ENCODE measurements around the gene PHACTR3. TPM values are rescaled to one million over a fixed set of nuclear protein-coding genes. Genes with fewer than 3 reads are reported as not detected.
A peak's percentile ranks its signal among the peaks of the same experiment; 100 is the strongest.

PHACTR3 gene
- total RNA-seq, 6 donors from 2014 or later, result 5.5 to 30.8 (median 11.4) TPM

DNA sequence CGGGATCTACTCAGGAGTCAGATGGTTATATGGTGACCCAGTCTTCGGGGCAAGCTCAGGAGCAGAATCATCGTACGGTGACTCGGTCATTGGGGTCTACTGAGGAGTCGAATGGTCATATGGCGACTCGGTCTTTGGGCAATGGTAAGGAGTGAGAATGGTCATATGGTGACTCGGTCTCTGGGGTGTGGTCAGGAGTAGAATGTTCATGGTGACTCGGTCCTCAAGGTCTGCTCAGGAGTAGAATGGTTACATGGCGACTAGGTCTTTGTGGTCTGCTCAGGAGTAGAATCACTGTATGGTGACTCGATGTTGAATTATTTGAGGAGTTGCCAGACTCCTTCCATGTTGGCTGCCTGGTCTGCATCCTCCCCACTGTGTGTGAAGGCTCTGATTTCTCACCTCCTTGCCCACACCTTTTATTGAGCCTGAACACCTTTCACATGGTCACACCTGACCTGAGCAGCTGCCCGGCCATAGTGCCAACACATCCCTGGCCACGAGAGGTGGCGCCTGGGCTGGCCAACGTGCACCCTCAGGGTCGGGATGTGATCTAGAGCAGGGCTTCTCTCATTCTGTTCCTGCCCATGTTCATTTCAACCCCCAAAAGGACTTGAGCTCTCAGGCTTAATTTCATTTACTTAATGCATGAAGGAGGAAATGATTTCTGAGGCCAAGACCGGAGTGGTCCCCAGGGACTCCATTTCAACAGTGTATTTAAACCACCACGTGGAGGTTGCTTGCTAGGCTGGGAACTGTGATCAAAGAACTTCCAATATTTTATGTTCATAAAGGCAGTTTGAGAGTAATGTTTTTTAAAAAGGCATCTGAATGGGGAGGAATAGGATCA is 119.5 kb downstream of the PHACTR3 start:
- Histone ChIP-seq H3K27ac (no peak overlapping the region), H3K27me3 (no peaks in the 10 kb centered on the region), H3K4me3 (no peak overlapping the region), H3K4me1 (peaks cover 9 to 13% (median 11%) of the 10 kb centered on the region in 4 donors), H3K9me3 (no peaks in the 10 kb centered on the region), H3K36me3 (no peaks in the 10 kb centered on the region)
- no peak for DNase-seq
- peak in 1 of 2 donors; percentile 20 for ATAC-seq (ENCODE audit: low FRiP score in 2 of 2)
- 80 to 82% methylated on average over 16 to 19 of the region's 19 CpGs for WGBS, 2 donors
- TF ChIP-seq POLR2AphosphoS5 (IDR thresholded peaks at IDR 0.05) (no peak), POLR2A (IDR thresholded peaks at IDR 0.05) (no peak), EP300 (IDR thresholded peaks at IDR 0.05) (no peak)
- TF ChIP-seq, protein P1, sequence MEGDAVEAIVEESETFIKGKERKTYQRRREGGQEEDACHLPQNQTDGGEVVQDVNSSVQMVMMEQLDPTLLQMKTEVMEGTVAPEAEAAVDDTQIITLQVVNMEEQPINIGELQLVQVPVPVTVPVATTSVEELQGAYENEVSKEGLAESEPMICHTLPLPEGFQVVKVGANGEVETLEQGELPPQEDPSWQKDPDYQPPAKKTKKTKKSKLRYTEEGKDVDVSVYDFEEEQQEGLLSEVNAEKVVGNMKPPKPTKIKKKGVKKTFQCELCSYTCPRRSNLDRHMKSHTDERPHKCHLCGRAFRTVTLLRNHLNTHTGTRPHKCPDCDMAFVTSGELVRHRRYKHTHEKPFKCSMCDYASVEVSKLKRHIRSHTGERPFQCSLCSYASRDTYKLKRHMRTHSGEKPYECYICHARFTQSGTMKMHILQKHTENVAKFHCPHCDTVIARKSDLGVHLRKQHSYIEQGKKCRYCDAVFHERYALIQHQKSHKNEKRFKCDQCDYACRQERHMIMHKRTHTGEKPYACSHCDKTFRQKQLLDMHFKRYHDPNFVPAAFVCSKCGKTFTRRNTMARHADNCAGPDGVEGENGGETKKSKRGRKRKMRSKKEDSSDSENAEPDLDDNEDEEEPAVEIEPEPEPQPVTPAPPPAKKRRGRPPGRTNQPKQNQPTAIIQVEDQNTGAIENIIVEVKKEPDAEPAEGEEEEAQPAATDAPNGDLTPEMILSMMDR (IDR thresholded peaks at IDR 0.05), result no peak

DNA sequence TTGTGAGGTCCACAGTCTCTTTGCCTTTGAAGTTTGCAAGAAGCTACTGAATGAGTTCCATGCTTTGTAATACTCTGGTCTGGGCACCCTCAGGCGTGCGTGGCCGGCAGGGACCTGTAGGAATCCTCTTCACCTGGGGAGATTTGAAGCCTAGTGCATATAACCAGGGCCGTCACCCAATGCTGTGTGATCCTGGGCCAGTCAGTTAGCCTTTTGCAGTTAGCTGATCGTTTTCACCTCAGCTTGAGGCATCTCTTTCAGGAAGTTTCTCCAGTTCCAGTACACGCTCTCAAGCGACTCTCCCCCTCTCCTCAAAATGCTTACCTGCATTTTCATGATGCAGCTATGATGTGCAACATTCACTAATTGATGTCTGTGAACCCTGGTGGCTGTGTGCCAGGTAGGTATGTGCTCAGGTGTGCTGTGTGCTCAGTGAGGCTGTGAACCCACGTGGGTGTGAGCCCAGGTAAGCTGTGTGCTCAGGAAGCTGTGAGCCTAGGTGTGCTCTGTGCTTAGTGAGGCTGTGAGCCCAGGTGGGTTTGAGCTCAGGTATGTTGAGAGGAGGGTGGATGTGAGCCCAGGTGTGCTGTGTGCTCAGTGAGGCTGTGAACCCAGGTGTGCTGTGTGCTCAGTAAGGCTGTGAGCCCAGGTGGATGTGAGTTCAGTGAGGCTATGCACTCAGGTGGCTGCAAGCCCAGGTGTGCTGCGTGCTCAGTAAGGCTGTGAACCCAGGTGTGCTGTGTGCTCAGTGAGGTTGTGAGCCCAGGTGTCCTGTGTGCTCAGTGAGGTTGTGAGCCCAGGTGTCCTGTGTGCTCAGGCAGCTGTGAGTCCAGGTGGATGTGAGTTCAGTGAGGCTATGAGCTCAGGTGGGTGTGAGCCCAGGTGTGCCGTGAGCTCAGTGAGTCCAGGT is 120.4 kb downstream of the PHACTR3 start:
- Histone ChIP-seq H3K4me1 (peaks cover 9 to 13% (median 11%) of the 10 kb centered on the region in 4 donors), H3K9me3 (no peaks in the 10 kb centered on the region), H3K27ac (no peak overlapping the region), H3K27me3 (no peaks in the 10 kb centered on the region), H3K4me3 (no peak overlapping the region), H3K36me3 (no peaks in the 10 kb centered on the region)
- WGBS, 2 donors, result 43 to 54% methylated on average over 8 to 10 of the region's 10 CpGs
- TF ChIP-seq, protein P1 (IDR thresholded peaks at IDR 0.05), result no peak
- TF ChIP-seq EP300 (IDR thresholded peaks at IDR 0.05) (no peak), POLR2A (IDR thresholded peaks at IDR 0.05) (no peak), POLR2AphosphoS5 (IDR thresholded peaks at IDR 0.05) (no peak)
- DNase-seq (no peak), ATAC-seq (ENCODE audit: low FRiP score in 2 of 2) (no peak)

GRCh38 chr20:59725476-59726280 is 121.3 kb downstream of the PHACTR3 start:
- no peak overlapping the region for H3K27ac ChIP-seq
- no peaks in the 10 kb centered on the region for H3K9me3 ChIP-seq
- DNase-seq (no peak), ATAC-seq (ENCODE audit: low FRiP score in 2 of 2) (no peak)
- H3K36me3 ChIP-seq, result no peaks in the 10 kb centered on the region
- no peaks in the 10 kb centered on the region for H3K27me3 ChIP-seq
- peaks cover 9 to 13% (median 11%) of the 10 kb centered on the region in 4 donors for H3K4me1 ChIP-seq
- TF ChIP-seq POLR2AphosphoS5 (IDR thresholded peaks at IDR 0.05), result no peak
- TF ChIP-seq POLR2A (IDR thresholded peaks at IDR 0.05), result no peak
- TF ChIP-seq, protein P1 (IDR thresholded peaks at IDR 0.05), result no peak
- TF ChIP-seq EP300 (IDR thresholded peaks at IDR 0.05), result no peak
- 73 to 78% methylated on average over 7 to 8 of the region's 8 CpGs for WGBS, 2 donors
- H3K4me3 ChIP-seq, result no peak overlapping the region

- H3K9me3 ChIP-seq, result no peaks in the 10 kb centered on the region
- TF ChIP-seq POLR2AphosphoS5 (IDR thresholded peaks at IDR 0.05) (no peak), EP300 (IDR thresholded peaks at IDR 0.05) (no peak), POLR2A (IDR thresholded peaks at IDR 0.05) (no peak)
- TF ChIP-seq, protein P1 (IDR thresholded peaks at IDR 0.05), result no peak
- no peaks in the 10 kb centered on the region for H3K36me3 ChIP-seq
- DNase-seq, result no peak
- H3K4me1 ChIP-seq, result peaks cover 9 to 13% (median 11%) of the 10 kb centered on the region in 4 donors
- H3K27me3 ChIP-seq, result no peaks in the 10 kb centered on the region
- WGBS, 2 donors, result 76% methylated on average over 3 of the region's 3 CpGs; no CpG with 5 or more reads in 1 of the 2 donors
- ATAC-seq (ENCODE audit: low FRiP score in 2 of 2), result no peak
- H3K27ac ChIP-seq, result no peak overlapping the region
- no peak overlapping the region for H3K4me3 ChIP-seq
These were observed 121.9 kb downstream of the PHACTR3 start for GRCh38 chr20:59726281-59726595.
